Gastrocnemius medialis (tissue), 4 donors: ENCODE results near the gene MTX3.

Experiments used
- CTCF ChIP-seq, 5 experiments: fragments of 450-650 bp in 3 of 5; fragments of 200-600 bp in 2 of 5; sonication (generic) in 2 of 5; IDR thresholded peaks in 4 of 5; conservative IDR thresholded peaks in 1 of 5; 1 replicate in 4 of 5; 2 replicates in 1 of 5; pipeline ENCODE4 v1.5.1; 2016 to 2019; ENCODE audit warnings: antibody characterized with exemption in 5 of 5, mild to moderate bottlenecking in 3 of 5, moderate library complexity in 3 of 5
- POLR2A ChIP-seq, 2 donors: fragments of 450-650 bp; IDR thresholded peaks; one replicate each; pipeline ENCODE4 v1.6.1; 2017; ENCODE audit warnings: antibody characterized with exemption in 2 of 2, mild to moderate bottlenecking in 2 of 2, moderate library complexity in 2 of 2

DNA sequence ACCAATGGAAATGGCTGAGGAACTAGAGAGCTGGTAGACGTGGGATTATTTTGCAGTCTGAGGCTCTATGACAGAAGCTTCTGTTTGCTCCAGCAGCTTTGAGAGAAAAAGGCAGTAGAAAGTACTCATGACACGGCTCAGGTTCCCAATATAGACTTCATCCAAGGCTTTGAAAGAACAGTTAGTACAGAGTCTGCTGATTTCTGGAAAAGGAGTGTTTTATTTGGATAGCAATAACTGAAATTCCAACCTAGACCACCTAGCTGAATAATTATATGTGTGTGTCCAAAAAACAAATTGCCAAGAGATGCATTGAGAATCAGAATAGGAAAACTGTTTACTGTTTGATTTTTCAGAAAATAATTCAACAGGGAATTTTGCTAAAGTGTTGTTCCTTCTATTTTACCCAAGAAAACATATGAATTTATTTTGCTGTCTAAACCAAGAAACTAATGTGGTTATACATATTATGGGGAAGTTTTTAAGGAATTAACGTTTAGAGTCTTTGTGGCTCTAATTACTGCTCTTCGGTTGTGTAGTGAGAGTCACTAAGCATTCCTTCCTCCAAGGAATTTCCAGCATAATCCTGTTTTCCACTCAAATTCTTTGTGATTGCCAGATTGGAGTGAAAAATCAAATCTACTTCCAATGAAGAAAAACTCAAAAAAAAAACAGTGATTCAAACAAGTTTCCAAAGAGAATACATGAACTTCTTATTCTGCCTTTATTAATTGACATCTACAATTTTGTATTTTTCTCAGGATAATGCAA is 18.1 kb upstream of the MTX3 start:
- TF ChIP-seq CTCF (IDR thresholded peaks at IDR 0.05 in 4 of 5, conservative IDR thresholded peaks at IDR 0.05 in 1 of 5) (no peak), POLR2A (IDR thresholded peaks at IDR 0.05) (no peak)
